B cell (primary cell): Measurements from ENCODE around the gene STYXL1. TPM values are rescaled to one million over a fixed set of nuclear protein-coding genes. Genes with fewer than 3 reads are reported as not detected.

Experiments
- ATAC-seq: fragments of 200-7000 bp; cut with Tn5 transposase; one replicate; pipeline ENCODE4 v1.10.0; 2021; ENCODE audit warnings: low read depth, mild to moderate bottlenecking, moderate number of reproducible peaks, moderate library complexity
- CTCF ChIA-PET: fragments of 350-600 bp; sonication (Branson Sonifier 250); formaldehyde crosslinking; loops from one replicate; lab custom pipeline; 2021; ENCODE audit warnings: antibody characterized with exemption, inconsistent platforms; lab: Charles Lee
- POLR2A ChIA-PET: fragments of 350-600 bp; sonication (Branson Sonifier 250); formaldehyde crosslinking; loops from one replicate; lab custom pipeline; 2021; ENCODE audit warnings: antibody characterized with exemption; lab: Charles Lee
- DNase-seq: peaks from one replicate; pipeline ENCODE4 v3.0.0; 2013
- H2AFZ ChIP-seq: 2 replicates; pipeline ENCODE4 v1.6.1; 2012; ENCODE audit warnings: mild to moderate bottlenecking, low read depth, low read length; ENCODE audit not compliant: insufficient read depth, poor library complexity, severe bottlenecking
- H3K27ac ChIP-seq, 2 donors: 1 replicate in 1 of 2; 2 replicates in 1 of 2; pipeline ENCODE4 v1.5.1; 2012 to 2013; ENCODE audit warnings: low read length in 2 of 2, mild to moderate bottlenecking in 2 of 2, moderate library complexity in 1 of 2
- H3K27me3 ChIP-seq, 4 experiments: fragments of 200-600 bp in 1 of 4; sonication (generic) in 1 of 4; replicated peaks in 1 of 4; 1 replicate in 2 of 4; 2 replicates in 2 of 4; pipeline versions ENCODE4 v1.6.1 to v1.7.0; 2013 to 2016; ENCODE audit warnings: low read length in 3 of 4, mild to moderate bottlenecking in 2 of 4, mixed read lengths in 1 of 4, moderate library complexity in 1 of 4; ENCODE audit not compliant: insufficient read depth in 4 of 4, control insufficient read depth in 3 of 4; ENCODE audit errors: control extremely low read depth in 1 of 4
- H3K36me3 ChIP-seq, 2 experiments: replicated peaks in 1 of 2; 1 replicate in 1 of 2; 2 replicates in 1 of 2; pipeline versions ENCODE4 v1.6.1 to v1.7.1; 2013; ENCODE audit warnings: low read length in 1 of 2; ENCODE audit not compliant: insufficient read depth in 2 of 2, control insufficient read depth in 1 of 2; ENCODE audit errors: control extremely low read depth in 1 of 2, extremely low read depth in 1 of 2
- H3K4me1 ChIP-seq, 2 donors: fragments of 200-600 bp in 1 of 2; sonication (generic) in 1 of 2; 1 replicate in 1 of 2; 2 replicates in 1 of 2; pipeline versions ENCODE4 v1.5.1 to v1.6.1; 2013 to 2017; ENCODE audit warnings: low read length in 2 of 2; ENCODE audit not compliant: control insufficient read depth in 2 of 2, insufficient read depth in 2 of 2
- H3K4me2 ChIP-seq: replicated peaks from 2 replicates; pipeline ENCODE3; 2012; ENCODE audit warnings: mild to moderate bottlenecking, low read depth, low read length; ENCODE audit not compliant: poor library complexity, severe bottlenecking
- H3K4me3 ChIP-seq, 5 experiments: fragments of 200-600 bp in 1 of 5; sonication (generic) in 1 of 5; 1 replicate in 3 of 5; 2 replicates in 2 of 5; pipeline versions ENCODE4 v1.5.1 to v1.7.0; 2011 to 2016; ENCODE audit warnings: low read length in 4 of 5, mild to moderate bottlenecking in 4 of 5, low read depth in 2 of 5, control low read depth in 1 of 5, moderate library complexity in 1 of 5; ENCODE audit not compliant: insufficient read depth in 1 of 5; ENCODE audit errors: control extremely low read depth in 1 of 5, extremely low read depth in 1 of 5
- H3K79me2 ChIP-seq: fragments of 200-600 bp; sonication (generic); one replicate; pipeline ENCODE4 v1.6.0; 2016; ENCODE audit warnings: low read length; ENCODE audit not compliant: control insufficient read depth, insufficient read depth
- H3K9ac ChIP-seq: fragments of 200-600 bp; sonication (generic); 2 replicates; pipeline ENCODE4 v1.6.1; 2017; ENCODE audit warnings: mild to moderate bottlenecking, low read length, moderate library complexity
- H3K9me3 ChIP-seq, 3 donors: one replicate each; pipeline versions ENCODE4 v1.6.1 to v1.7.1; 2013; ENCODE audit warnings: low read length in 2 of 3; ENCODE audit not compliant: control insufficient read depth in 2 of 3, insufficient read depth in 1 of 3; ENCODE audit errors: control extremely low read depth in 1 of 3
- H4K20me1 ChIP-seq: 2 replicates; pipeline ENCODE4 v1.6.0; 2012; ENCODE audit warnings: mild to moderate bottlenecking, low read length; ENCODE audit not compliant: insufficient read depth, control insufficient read depth, poor library complexity, severe bottlenecking
- H3K27ac Mint-ChIP-seq: one replicate; pipeline ENCODE4 v1.8.0; 2021; ENCODE audit warnings: mixed read lengths
- H3K27me3 Mint-ChIP-seq: one replicate; pipeline ENCODE4 v1.8.0; 2021; ENCODE audit warnings: mixed read lengths
- H3K4me1 Mint-ChIP-seq: one replicate; pipeline ENCODE4 v1.8.0; 2021; ENCODE audit warnings: mixed read lengths
- H3K4me3 Mint-ChIP-seq: one replicate; pipeline ENCODE4 v1.8.0; 2021; ENCODE audit warnings: mixed read lengths
- H3K9me3 Mint-ChIP-seq: one replicate; pipeline ENCODE4 v1.8.0; 2022; ENCODE audit warnings: mixed read lengths; ENCODE audit not compliant: insufficient read depth
- CTCF ChIP-seq: fragments of 200-600 bp; IDR thresholded peaks from one replicate; pipeline ENCODE4 v1.8.0; 2022; ENCODE audit warnings: antibody characterized with exemption, mild to moderate bottlenecking
- EZH2 ChIP-seq: IDR thresholded peaks from 2 replicates; pipeline ENCODE4 v1.6.1; 2012; ENCODE audit warnings: borderline replicate concordance, low read depth, mild to moderate bottlenecking, moderate library complexity, low read length; ENCODE audit not compliant: insufficient read depth, poor library complexity, severe bottlenecking
- WGBS: methylation state at CpG from one replicate; pipeline ENCODE4 v1.1.5; 2013; ENCODE audit warnings: missing lambda C conversion rate; ENCODE audit not compliant: insufficient coverage; 5-methylcytosine and 5-hydroxymethylcytosine counted together
- intact Hi-C: fragments of 100-400 bp; cut with micrococcal nuclease; formaldehyde crosslinking; loops from one replicate; pipeline ENCODE4 v1.10.0; 2022
- polyA plus RNA-seq: library from polyadenylated mRNA; depleted of rRNA; stranded (reverse); fragments of >200 nt; gene quantifications from 2 replicates; pipeline ENCODE4 v1.2.3, GENCODE V29; 2012
- total RNA-seq, 2 donors: library from RNA; stranded (reverse); fragments of 120-200 nt in 1 of 2; gene quantifications; 1 replicate in 1 of 2; 2 replicates in 1 of 2; pipeline versions ENCODE4 v1.2.3 to v1.2.4, GENCODE V29; 2013 to 2022

STYXL1 gene
- total and polyA plus RNA-seq, 2 donors (not counting 1 experiment from before 2014, with no cell fraction given): 15.2 to 29.3 TPM

DNA sequence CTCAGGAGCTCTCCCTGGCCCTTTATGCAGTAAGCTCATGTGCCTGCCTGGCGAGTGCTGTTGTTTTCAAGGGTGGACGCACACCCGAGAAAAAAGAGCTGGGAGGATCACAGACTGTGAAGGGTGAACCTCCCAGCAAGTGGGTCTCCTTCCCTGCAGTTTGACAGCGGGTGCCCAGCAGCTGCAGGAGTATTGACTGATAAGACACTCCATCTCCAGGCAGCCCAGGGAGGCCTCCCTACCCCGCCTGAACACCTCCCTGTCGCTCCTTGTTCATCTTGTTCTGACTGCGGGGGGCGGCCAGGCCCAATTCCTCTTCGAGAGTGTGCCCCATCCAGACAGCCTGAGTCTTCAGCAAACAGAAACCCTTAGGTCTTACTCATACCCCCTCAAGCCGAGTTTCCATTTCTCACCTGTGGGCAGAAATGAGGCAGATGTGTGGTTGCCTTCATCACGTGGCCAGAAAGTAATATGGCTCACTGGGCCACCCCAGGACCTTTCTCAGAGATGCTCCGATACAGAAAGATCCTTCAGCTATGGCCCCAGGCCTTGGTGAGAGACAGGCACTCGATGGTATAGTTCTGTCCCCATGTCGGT is 17.3 kb upstream of the STYXL1 start:
- H3K9me3 ChIP-seq: no peaks in the 10 kb centered on the region
- H3K27me3 Mint-ChIP-seq: no peaks in the 10 kb centered on the region
- 93% methylated on average over 13 of the region's 14 CpGs for WGBS

DNA sequence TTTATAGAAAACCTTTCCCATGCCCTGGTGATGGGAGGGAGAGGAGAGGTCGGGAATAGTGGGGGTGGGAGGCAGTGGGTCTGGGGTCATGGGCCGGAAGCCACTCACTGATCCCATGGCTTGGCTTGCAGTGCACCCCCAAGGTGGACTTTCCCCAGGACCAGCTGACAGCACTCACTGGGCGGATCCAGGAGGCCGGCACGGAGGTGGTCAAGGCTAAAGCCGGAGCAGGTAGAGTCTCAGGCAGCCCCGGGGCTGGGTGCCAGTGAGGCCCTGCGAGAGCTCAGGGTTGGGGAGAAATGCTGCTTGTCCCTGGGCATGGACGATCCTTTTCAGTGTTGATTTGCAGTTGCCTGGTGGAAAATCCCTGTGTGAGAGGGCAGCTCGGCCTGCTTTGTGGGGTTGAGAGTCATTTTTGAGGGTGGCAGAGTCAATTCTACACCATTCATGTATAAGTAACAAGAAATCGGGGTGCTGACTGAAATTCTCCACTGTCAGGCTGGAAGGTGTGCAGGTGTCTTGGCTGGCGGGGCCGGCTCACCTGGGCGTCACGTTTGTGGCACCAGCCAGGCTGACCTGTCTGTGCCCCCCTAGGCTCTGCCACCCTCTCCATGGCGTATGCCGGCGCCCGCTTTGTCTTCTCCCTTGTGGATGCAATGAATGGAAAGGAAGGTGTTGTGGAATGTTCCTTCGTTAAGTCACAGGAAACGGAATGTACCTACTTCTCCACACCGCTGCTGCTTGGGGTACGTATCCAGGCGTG is 16.6 kb upstream of the STYXL1 start:
- no peak overlapping the region for H3K4me3 ChIP-seq
- WGBS: over 99% methylated on average over 15 of the region's 24 CpGs
- no peaks in the 10 kb centered on the region for H3K27me3 ChIP-seq
- H3K79me2 ChIP-seq: no peaks in the 10 kb centered on the region
- no peak overlapping the region for H3K9ac ChIP-seq
- peaks cover 5% of the 10 kb centered on the region for H4K20me1 ChIP-seq
- H3K36me3 ChIP-seq: peaks cover 2 to 78% of the 10 kb centered on the region in 2 experiments
- Mint-ChIP-seq H3K27ac (no peak overlapping the region), H3K9me3 (no peaks in the 10 kb centered on the region), H3K4me3 (no peak overlapping the region), H3K27me3 (no peaks in the 10 kb centered on the region), H3K4me1 (no peaks in the 10 kb centered on the region)
- intact Hi-C loops: no loop called here
- H2AFZ ChIP-seq: no peak overlapping the region
- H3K27ac ChIP-seq: no peak overlapping the region
- no peaks in the 10 kb centered on the region for H3K4me1 ChIP-seq
- no peak overlapping the region for H3K4me2 ChIP-seq
- TF ChIP-seq EZH2: no peak
- no peak for TF ChIP-seq CTCF
- CTCF ChIA-PET: no interaction called here
- H3K9me3 ChIP-seq: no peaks in the 10 kb centered on the region
- ATAC-seq: no peak
- DNase-seq: no peak
- POLR2A ChIA-PET: no interaction called here

More for the DNA sequence above, 17.3 kb upstream of the STYXL1 start:
- no peak overlapping the region for H3K27ac Mint-ChIP-seq
- no peaks in the 10 kb centered on the region for H3K79me2 ChIP-seq
- no peak overlapping the region for H3K9ac ChIP-seq
- H3K4me2 ChIP-seq: no peak overlapping the region
- intact Hi-C loops: no loop called here
- no peaks in the 10 kb centered on the region for H3K4me1 Mint-ChIP-seq
- H3K4me1 ChIP-seq: no peaks in the 10 kb centered on the region
- H3K27me3 ChIP-seq: no peaks in the 10 kb centered on the region
- H3K36me3 ChIP-seq: peaks cover 2 to 70% of the 10 kb centered on the region in 2 experiments
- H3K4me3 Mint-ChIP-seq: no peak overlapping the region
- H3K27ac ChIP-seq: no peak overlapping the region
- TF ChIP-seq EZH2: no peak
- no peak overlapping the region for H2AFZ ChIP-seq
- peaks cover 5% of the 10 kb centered on the region for H4K20me1 ChIP-seq
- no peaks in the 10 kb centered on the region for H3K9me3 Mint-ChIP-seq
- no peak overlapping the region for H3K4me3 ChIP-seq
- ChIA-PET POLR2A (interaction anchor here (0.7 kb wide), 1 partner anchor 211 kb away, joined by 3 read pairs; no protein-coding TSS in a partner anchor), CTCF (no interaction called here)
- ATAC-seq (no peak), DNase-seq (no peak)
